Suprapubic skin (tissue), 4 donors: ENCODE measurements around the gene HOXA1. TPM values are rescaled to one million over a fixed set of nuclear protein-coding genes. Genes with fewer than 3 reads are reported as not detected.

Source experiments
- DNase-seq, 2 donors: peaks; one replicate each; pipeline ENCODE4 v3.0.0-alpha.2; 2019; ENCODE audit warnings: low spot score in 2 of 2
- H3K27ac ChIP-seq: fragments of 200-600 bp; sonication (generic); one replicate; pipeline ENCODE4 v1.5.1; 2019
- H3K27me3 ChIP-seq: fragments of 200-600 bp; sonication (generic); one replicate; pipeline ENCODE4 v1.5.1; 2019
- H3K36me3 ChIP-seq: fragments of 200-600 bp; sonication (generic); one replicate; pipeline ENCODE4 v1.5.1; 2019
- H3K4me1 ChIP-seq: fragments of 200-600 bp; sonication (generic); one replicate; pipeline ENCODE4 v1.5.1; 2019
- H3K4me3 ChIP-seq: fragments of 200-600 bp; sonication (generic); one replicate; pipeline ENCODE4 v1.5.1; 2019; ENCODE audit warnings: mild to moderate bottlenecking
- H3K9me3 ChIP-seq: fragments of 200-600 bp; sonication (generic); one replicate; pipeline ENCODE4 v1.5.1; 2019
- CTCF ChIP-seq, 2 donors: fragments of 200-600 bp in 1 of 2; fragments of 450-650 bp in 1 of 2; sonication (generic) in 1 of 2; IDR thresholded peaks; one replicate each; pipeline ENCODE4 v1.5.1; 2016 to 2019; ENCODE audit warnings: antibody characterized with exemption in 2 of 2, mild to moderate bottlenecking in 1 of 2, moderate library complexity in 1 of 2
- EP300 ChIP-seq: sonication (generic); formaldehyde crosslinking; IDR thresholded peaks from one replicate; pipeline ENCODE4 v1.6.1; 2017; ENCODE audit warnings: antibody characterized with exemption
- POLR2A ChIP-seq, 2 donors: fragments of 450-650 bp; IDR thresholded peaks; one replicate each; pipeline ENCODE4 v1.6.1; 2017; ENCODE audit warnings: antibody characterized with exemption in 2 of 2, mild to moderate bottlenecking in 2 of 2, moderate library complexity in 2 of 2
- POLR2AphosphoS5 ChIP-seq, 3 donors: sonication (generic); formaldehyde crosslinking; IDR thresholded peaks; one replicate each; pipeline ENCODE4 v1.6.1; 2017; ENCODE audit warnings: antibody characterized with exemption in 3 of 3
- WGBS: methylation state at CpG from one replicate; pipeline ENCODE4 v1.1.5; 2018; 5-methylcytosine and 5-hydroxymethylcytosine counted together
- total RNA-seq, 4 donors: library from RNA; depleted of rRNA; stranded (reverse); fragments of >200 nt; gene quantifications; one replicate each; pipeline ENCODE4 v1.1.0, GENCODE V29; 2016

Gene HOXA1
- total RNA-seq, 4 donors from 2014 or later, result 2.5 to 4.0 (median 3.1) TPM

- H3K4me1 ChIP-seq, result peaks cover 39% of the 10 kb centered on the region
- WGBS, result 63% methylated on average over 48 of the region's 86 CpGs
- H3K4me3 ChIP-seq, result peak within 1 kb of the TSS; percentile 53
These were observed 47.5 kb upstream of the HOXA1 start, which contains the start of gene HOXA5 for GRCh38 chr7:27143023-27143949. TSS of gene HOXA5 (minus strand) at chr7:27143681. CDS start at chr7:27143607, 74 bp downstream.

GRCh38 chr7:27142580-27143022 is 46.8 kb upstream of the HOXA1 start:
- peak overlapping the region; percentile 53 for H3K4me3 ChIP-seq
- peak overlapping the region; percentile 88 for H3K27ac ChIP-seq
- H3K4me1 ChIP-seq, result peaks cover 36% of the 10 kb centered on the region
- H3K36me3 ChIP-seq, result peaks cover 16% of the 10 kb centered on the region
- DNase-seq, result peak in 1 of 2 donors; percentile 74
- no peaks in the 10 kb centered on the region for H3K27me3 ChIP-seq
- 60% methylated on average over 29 of the region's 29 CpGs for WGBS
- TF ChIP-seq POLR2AphosphoS5 (IDR thresholded peaks at IDR 0.05) (no peak), CTCF (IDR thresholded peaks at IDR 0.05) (no peak), POLR2A (IDR thresholded peaks at IDR 0.05) (no peak), EP300 (no peak)
- no peaks in the 10 kb centered on the region for H3K9me3 ChIP-seq

More at GRCh38 chr7:27143023-27143949, 47.5 kb upstream of the HOXA1 start, which contains the start of gene HOXA5:
- no peaks in the 10 kb centered on the region for H3K27me3 ChIP-seq
- no peaks in the 10 kb centered on the region for H3K9me3 ChIP-seq
- peak in 1 of 2 donors; percentile 78 for TF ChIP-seq CTCF (IDR thresholded peaks at IDR 0.05)
- TF ChIP-seq POLR2AphosphoS5 (IDR thresholded peaks at IDR 0.05), result peak in 2 of 3 donors; percentile 7 to 73
- TF ChIP-seq EP300, result no peak
- no peak for TF ChIP-seq POLR2A (IDR thresholded peaks at IDR 0.05)
- DNase-seq, result peak; percentile 71 to 80
- H3K27ac ChIP-seq, result peak within 1 kb of the TSS; percentile 97
- H3K36me3 ChIP-seq, result peaks cover 16% of the 10 kb centered on the region

- Histone ChIP-seq H3K27me3 (no peaks in the 10 kb centered on the region), H3K4me1 (peaks cover 36% of the 10 kb centered on the region), H3K4me3 (peak overlapping the region; percentile 53), H3K9me3 (no peaks in the 10 kb centered on the region), H3K27ac (peak overlapping the region; percentile 88), H3K36me3 (peaks cover 16% of the 10 kb centered on the region)
- WGBS, result 73% methylated on average over 30 of the region's 30 CpGs
- TF ChIP-seq POLR2AphosphoS5 (IDR thresholded peaks at IDR 0.05) (no peak), CTCF (IDR thresholded peaks at IDR 0.05) (no peak), EP300 (no peak), POLR2A (IDR thresholded peaks at IDR 0.05) (no peak)
- DNase-seq, result peak in 1 of 2 donors; percentile 74
These were observed 46.3 kb upstream of the HOXA1 start for GRCh38 chr7:27141923-27142579.

- no peaks in the 10 kb centered on the region for H3K27me3 ChIP-seq
- peaks cover 36% of the 10 kb centered on the region for H3K4me1 ChIP-seq
- H3K9me3 ChIP-seq, result no peaks in the 10 kb centered on the region
- TF ChIP-seq POLR2AphosphoS5 (IDR thresholded peaks at IDR 0.05) (no peak), EP300 (no peak), CTCF (IDR thresholded peaks at IDR 0.05) (no peak)
- WGBS, result 70% methylated on average over 18 of the region's 18 CpGs
- peaks cover 16% of the 10 kb centered on the region for H3K36me3 ChIP-seq
- H3K27ac ChIP-seq, result no peak overlapping the region
- DNase-seq, result no peak
- peak overlapping the region; percentile 53 for H3K4me3 ChIP-seq
These were observed 45.5 kb upstream of the HOXA1 start for GRCh38 chr7:27141137-27141922.
